GM12878 (cell line): Measurements from ENCODE around the gene GM2A. TPM values are rescaled to one million over a fixed set of nuclear protein-coding genes. Genes with fewer than 3 reads are reported as not detected.
A peak's percentile ranks its signal among the peaks of the same experiment; 100 is the strongest.

ENCODE experiments used
- ASH2L ChIP-seq: fragments of 300-600, 200-600 bp; sonication (generic); IDR thresholded peaks from 2 replicates; pipeline ENCODE4 v1.6.1; 2017; ENCODE audit warnings: low read depth, mild to moderate bottlenecking, borderline replicate concordance
- BCLAF1 ChIP-seq: fragments of 450-650 bp; IDR thresholded peaks from 2 replicates; pipeline ENCODE4 v1.6.1; 2017; ENCODE audit warnings: antibody characterized with exemption, mild to moderate bottlenecking, moderate library complexity
- CBX5 ChIP-seq: sonication (generic); IDR thresholded peaks from 2 replicates; pipeline ENCODE4 v1.6.1; 2016; ENCODE audit warnings: low read depth, moderate library complexity, mild to moderate bottlenecking, inconsistent platforms
- EED ChIP-seq: sonication (generic); IDR thresholded peaks from 2 replicates; pipeline ENCODE4 v1.6.1; 2016; ENCODE audit warnings: antibody characterized with exemption, low read depth
- EGR1 ChIP-seq, 2 experiments: IDR thresholded peaks; 1 replicate in 1 of 2; 2 replicates in 1 of 2; pipeline ENCODE4 v1.6.1; 2011 to 2012; ENCODE audit warnings: low read depth in 2 of 2, low read length in 2 of 2, borderline replicate concordance in 1 of 2, mild to moderate bottlenecking in 1 of 2, moderate library complexity in 1 of 2
- ETV6 ChIP-seq, 2 experiments: fragments of 450-650 bp in 1 of 2; IDR thresholded peaks in 1 of 2; conservative IDR thresholded peaks in 1 of 2; 2 replicates each; pipeline ENCODE4 v1.6.1; 2014; ENCODE audit warnings: antibody characterized with exemption in 1 of 2, borderline replicate concordance in 1 of 2, low read depth in 1 of 2, mild to moderate bottlenecking in 1 of 2, moderate library complexity in 1 of 2
- GABPA ChIP-seq: IDR thresholded peaks from 2 replicates; pipeline ENCODE4 v1.6.1; 2014; ENCODE audit warnings: antibody characterized with exemption, low read depth, mild to moderate bottlenecking, inconsistent platforms
- IRF5 ChIP-seq: fragments of 450-650 bp; IDR thresholded peaks from 2 replicates; pipeline ENCODE4 v1.6.1; 2017; ENCODE audit warnings: borderline replicate concordance
- MTA2 ChIP-seq: fragments of 450-650 bp; IDR thresholded peaks from 2 replicates; pipeline ENCODE4 v1.6.1; 2016; ENCODE audit warnings: low read depth, mild to moderate bottlenecking, moderate library complexity
- MYC ChIP-seq: IDR thresholded peaks from 2 replicates; pipeline ENCODE4 v1.6.1; 2011; ENCODE audit warnings: mild to moderate bottlenecking, low read length, moderate library complexity, inconsistent platforms; ENCODE audit not compliant: insufficient read depth, insufficient replicate concordance, insufficient read length, severe bottlenecking
- NKRF ChIP-seq: fragments of 450-650 bp; conservative IDR thresholded peaks from 2 replicates; pipeline ENCODE4 v1.6.1; 2017; ENCODE audit warnings: mild to moderate bottlenecking, moderate library complexity
- POLR2AphosphoS5 ChIP-seq: IDR thresholded peaks from 2 replicates; pipeline ENCODE4 v1.6.1; 2011; ENCODE audit warnings: mild to moderate bottlenecking, low read length, inconsistent platforms
- REST ChIP-seq: IDR thresholded peaks from 2 replicates; pipeline ENCODE4 v1.6.1; 2012; ENCODE audit warnings: mild to moderate bottlenecking, low read depth, low read length
- RUNX3 ChIP-seq: IDR thresholded peaks from 2 replicates; pipeline ENCODE4 v1.6.1; 2012; ENCODE audit warnings: low read length, inconsistent platforms
- SREBF2 ChIP-seq: IDR thresholded peaks from 2 replicates; pipeline ENCODE4 v1.6.1; 2012; ENCODE audit warnings: mild to moderate bottlenecking, low read length
- STAT1 ChIP-seq: fragments of 450-650 bp; conservative IDR thresholded peaks from 2 replicates; pipeline ENCODE4 v1.6.1; 2014; ENCODE audit warnings: antibody characterized with exemption, mild to moderate bottlenecking
- TAF1 ChIP-seq: IDR thresholded peaks from 2 replicates; pipeline ENCODE4 v1.6.1; 2011; ENCODE audit warnings: mild to moderate bottlenecking, low read depth, low read length, borderline replicate concordance
- ZNF24 ChIP-seq: fragments of 450-650 bp; IDR thresholded peaks from 2 replicates; pipeline ENCODE4 v1.6.1; 2017; ENCODE audit warnings: antibody characterized with exemption, mild to moderate bottlenecking
- polyA plus RNA-seq, 11 experiments: library from polyadenylated mRNA; depleted of rRNA in 4 of 11; unstranded in 6 of 11; stranded (reverse) in 5 of 11; fragments of >200 nt; fragmentation: Nextera tagmentation in 4 of 11; fragmentation: Illumina TruSeq in 1 of 11; extraction: Ambion mirVana in 4 of 11; extraction: Trizol in 1 of 11; gene quantifications; 1 replicate in 1 of 11; 2 replicates in 10 of 11; pipeline versions ENCODE4 v1.2.1 to v1.2.3, GENCODE V29; 2011 to 2016; ENCODE audit warnings: inconsistent platforms in 2 of 11, missing spikeins in 2 of 11, low read depth in 1 of 11
- total RNA-seq, 4 experiments: library from RNA; depleted of rRNA in 3 of 4; stranded (reverse); fragments of >200 nt in 3 of 4; fragmentation: Illumina TruSeq in 1 of 4; extraction: Trizol in 1 of 4; gene quantifications; 2 replicates each; pipeline versions ENCODE4 v1.2.1 to v1.2.3, GENCODE V29; 2013 to 2021

The GM2A gene
- total and polyA plus RNA-seq, 10 of the 15 experiments (the other 5 are each of a cell fraction or from before 2014, with no cell fraction given): 33.6 to 106 (median 68.2) TPM

GRCh38 chr5:151252762-151253604 is at the start of gene GM2A (continued):
- no peak for TF ChIP-seq IRF5
- no peak for TF ChIP-seq STAT1
- TF ChIP-seq ZNF24: no peak
- peak; percentile 96 for TF ChIP-seq POLR2AphosphoS5
- no peak for TF ChIP-seq SREBF2
- no peak for TF ChIP-seq GABPA
- TF ChIP-seq EED: no peak; the same call in 1 of the 2 replicates
- peak; percentile 66; the same call in 1 of the 2 replicates for TF ChIP-seq TAF1
- no peak for TF ChIP-seq ASH2L
- no peak for TF ChIP-seq RUNX3
- TF ChIP-seq REST: no peak
- no peak for TF ChIP-seq ETV6 (conservative IDR thresholded peaks at IDR 0.05 in 1 of 2, IDR thresholded peaks at IDR 0.05 in 1 of 2; ENCODE audit: borderline replicate concordance in 1 of 2, low read depth in 1 of 2)
- TF ChIP-seq MYC: no peak
- TF ChIP-seq CBX5: no peak
- TF ChIP-seq EGR1 (IDR thresholded peaks at IDR 0.05; ENCODE audit: borderline replicate concordance in 1 of 2, low read depth in 2 of 2, low read length in 2 of 2): peak in 1 of 2 experiments; percentile 84; a peak in 2 of 3 replicates
- no peak for TF ChIP-seq BCLAF1
- no peak for TF ChIP-seq MTA2
- TF ChIP-seq NKRF: peak; percentile 78
